Activated T-helper 1 cell treated with anti-CD3 and anti-CD28 coated beads, Interleukin-12 subunit alpha, Interleukin-12 subunit beta, Interleukin-2, Interleukin-4 antibody, amounts not matched to agents 30 ng/mL and 10 ng/mL and 1 ng/mL, durations not matched to agents 14 hours and 24 hours and 36 hours (primary cell): ENCODE data around the gene GRM5. TPM values are rescaled to one million over a fixed set of nuclear protein-coding genes. Genes with fewer than 3 reads are reported as not detected.
"Not testable (repeated sequence)": the region's sequence is repeated elsewhere in the genome, so short reads cannot be mapped to it uniquely, and the experiment has no call there.

Source experiments
- DNase-seq: peaks from one replicate; pipeline ENCODE4 v3.0.0; 2021; ENCODE audit warnings: low spot score
- H3K27ac Mint-ChIP-seq: one replicate; pipeline ENCODE4 v1.8.0; 2021; ENCODE audit warnings: mild to moderate bottlenecking, mixed read lengths
- H3K27me3 Mint-ChIP-seq: one replicate; pipeline ENCODE4 v1.8.0; 2022; ENCODE audit warnings: mild to moderate bottlenecking, moderate library complexity, mixed read lengths; ENCODE audit not compliant: insufficient read depth
- H3K36me3 Mint-ChIP-seq: one replicate; pipeline ENCODE4 v1.8.0; 2021; ENCODE audit warnings: low read depth, mixed read lengths
- H3K4me1 Mint-ChIP-seq: one replicate; pipeline ENCODE4 v1.8.0; 2021; ENCODE audit warnings: low read depth, mixed read lengths
- H3K4me3 Mint-ChIP-seq: one replicate; pipeline ENCODE4 v1.8.0; 2021; ENCODE audit warnings: mild to moderate bottlenecking, moderate library complexity, mixed read lengths
- H3K9me3 Mint-ChIP-seq: one replicate; pipeline ENCODE4 v1.8.0; 2021; ENCODE audit warnings: mixed read lengths
- intact Hi-C: fragments of 100-400 bp; cut with micrococcal nuclease; formaldehyde crosslinking; loops from one replicate; pipeline ENCODE4 v1.15.1; 2024
- total RNA-seq: library from RNA; stranded (reverse); gene quantifications from 2 replicates; pipeline ENCODE4 v1.2.3, GENCODE V29; 2022

The GRM5 gene
- total RNA-seq, 1 donor from 2014 or later = not detected

DNA sequence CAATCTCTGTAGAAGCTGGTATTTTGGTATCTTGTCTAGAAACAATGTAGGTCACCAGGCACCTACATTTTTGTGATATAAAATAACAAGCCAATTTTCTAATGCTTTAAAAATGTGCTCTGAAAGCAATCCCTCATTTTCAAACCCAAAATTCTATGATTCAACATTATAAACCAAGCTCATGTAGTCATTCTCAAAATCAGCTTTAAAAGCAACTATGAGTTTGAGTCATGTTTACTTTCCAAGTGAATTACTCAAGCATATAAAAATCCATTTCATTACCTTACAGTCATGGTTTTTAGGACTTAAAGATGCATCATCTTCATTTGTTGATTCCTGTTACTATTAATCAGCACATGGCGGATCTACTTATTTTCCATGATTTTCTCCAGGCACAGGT, 216.4 kb downstream of the GRM5 start:
- Mint-ChIP-seq H3K36me3 (no peaks in the 10 kb centered on the region), H3K4me1 (peaks cover 11% of the 10 kb centered on the region), H3K27ac (no peak overlapping the region), H3K27me3 (peaks cover 5% of the 10 kb centered on the region), H3K9me3 (no peaks in the 10 kb centered on the region), H3K4me3 (no peak overlapping the region)
- intact Hi-C loops = loop anchor here (10.0 kb wide), 1 partner anchor 495 kb away; no protein-coding TSS in a partner anchor
- DNase-seq = no peak

DNA sequence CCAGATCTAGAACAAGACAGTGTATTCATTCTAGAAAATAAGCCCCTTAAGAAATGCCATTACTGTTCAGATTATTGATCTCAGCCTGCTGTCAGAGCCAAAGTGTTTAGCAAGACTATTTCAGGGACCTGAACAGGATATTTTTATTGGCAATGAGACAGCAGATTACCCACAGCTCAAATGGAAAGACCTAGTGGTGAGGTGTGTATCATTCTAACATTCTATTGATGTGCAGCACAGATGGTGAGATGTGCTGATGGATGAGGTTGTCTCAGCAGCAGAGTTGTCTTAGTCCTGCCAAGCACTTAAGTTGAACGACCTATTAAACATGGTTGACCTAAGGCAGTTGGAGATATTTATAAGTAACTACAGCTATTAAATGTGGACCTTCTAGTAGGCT, 219.5 kb downstream of the GRM5 start:
- H3K4me3 Mint-ChIP-seq, H3K9me3 Mint-ChIP-seq, H3K36me3 Mint-ChIP-seq, DNase-seq, H3K27ac Mint-ChIP-seq, H3K27me3 Mint-ChIP-seq: not testable (repeated sequence)
- intact Hi-C loops = loop anchor here (10.0 kb wide), 1 partner anchor 491 kb away; no protein-coding TSS in a partner anchor
- peaks cover 36% of the 10 kb centered on the region for H3K4me1 Mint-ChIP-seq

DNA sequence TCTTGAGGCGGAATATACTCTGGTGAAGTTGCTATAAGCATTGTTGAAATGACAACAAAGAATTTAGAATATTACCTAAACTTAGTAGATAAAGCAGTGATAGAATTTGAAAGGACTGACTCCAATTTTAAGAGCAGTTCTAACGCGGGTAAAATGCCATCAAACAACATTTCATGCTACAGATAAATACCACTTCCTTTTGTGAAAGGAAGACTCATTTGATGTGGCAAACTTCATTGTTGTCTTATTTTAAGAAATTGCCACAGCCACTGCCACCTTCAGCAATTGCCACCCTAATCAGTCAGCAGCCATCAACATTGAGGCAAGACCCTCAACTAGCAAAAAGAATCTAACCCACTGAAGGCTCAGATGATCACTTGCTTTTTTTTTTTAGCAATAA, 220.8 kb downstream of the GRM5 start:
- H3K4me1 Mint-ChIP-seq = peaks cover 37% of the 10 kb centered on the region

DNA sequence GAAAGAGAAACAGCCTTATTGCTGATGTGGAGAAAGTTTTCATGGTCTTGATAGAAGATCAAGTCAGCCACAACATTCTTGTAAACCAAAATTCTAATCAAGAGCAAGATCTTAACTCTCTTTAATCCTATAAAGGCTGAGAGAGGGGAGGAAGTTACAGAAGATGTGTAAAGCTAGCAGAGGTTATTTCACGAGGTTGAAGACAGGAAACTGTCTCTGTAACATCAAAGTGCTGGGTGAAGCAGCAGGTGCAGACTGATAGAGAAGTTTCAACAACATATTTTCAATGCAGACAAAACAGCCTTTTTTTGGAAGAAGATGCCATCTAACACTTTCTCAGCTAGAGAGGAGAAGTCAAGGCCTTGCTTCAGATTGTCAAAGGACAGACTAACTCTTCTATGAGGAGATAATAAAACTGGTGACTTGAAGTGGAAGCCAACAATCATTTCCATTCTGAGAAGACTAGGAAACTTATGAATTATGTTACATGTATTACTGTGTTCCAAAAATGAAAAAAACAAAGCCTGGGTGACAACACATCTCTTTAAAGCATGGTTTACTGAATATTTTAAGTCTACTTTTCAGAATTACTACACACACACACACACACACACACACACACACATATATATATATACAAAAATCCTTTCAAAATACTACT, 221.9 kb downstream of the GRM5 start:
- not testable (repeated sequence) for H3K27me3 Mint-ChIP-seq, H3K4me3 Mint-ChIP-seq, H3K9me3 Mint-ChIP-seq, H3K27ac Mint-ChIP-seq, H3K36me3 Mint-ChIP-seq
- peaks cover 37% of the 10 kb centered on the region for H3K4me1 Mint-ChIP-seq
- peak; percentile 2 for DNase-seq
- intact Hi-C loops = loop anchor here (10.0 kb wide), 1 partner anchor 489 kb away; no protein-coding TSS in a partner anchor

More for the DNA sequence above, 220.8 kb downstream of the GRM5 start:
- not testable (repeated sequence) for H3K4me3 Mint-ChIP-seq, DNase-seq, H3K36me3 Mint-ChIP-seq, H3K27me3 Mint-ChIP-seq, H3K9me3 Mint-ChIP-seq
- peak overlapping the region; percentile 24 for H3K27ac Mint-ChIP-seq
- intact Hi-C loops = loop anchor here (10.0 kb wide), 1 partner anchor 490 kb away; no protein-coding TSS in a partner anchor

DNA sequence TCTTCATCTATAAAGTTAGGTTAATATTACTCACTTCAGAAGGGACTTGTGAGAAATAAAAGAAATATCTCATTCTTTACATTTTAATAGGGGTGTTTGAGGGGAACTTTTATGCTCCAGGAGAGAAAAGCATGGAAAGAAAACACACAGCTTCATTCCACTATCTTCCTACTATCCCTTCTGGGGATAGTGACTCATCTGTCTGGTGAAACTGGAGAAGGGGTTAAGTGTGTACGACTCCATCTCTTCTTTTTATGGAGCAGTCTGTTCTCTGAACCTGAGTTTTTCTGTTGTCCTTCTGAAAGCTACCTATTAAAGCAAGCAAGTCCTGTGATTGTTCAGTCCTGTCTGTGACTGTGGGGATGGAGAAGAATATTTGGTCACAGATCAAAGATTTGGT, 227.6 kb downstream of the GRM5 start:
- H3K36me3 Mint-ChIP-seq, H3K9me3 Mint-ChIP-seq, H3K4me3 Mint-ChIP-seq, H3K27ac Mint-ChIP-seq, H3K27me3 Mint-ChIP-seq, intact Hi-C loops, DNase-seq: not testable (repeated sequence)
- peaks cover 14% of the 10 kb centered on the region for H3K4me1 Mint-ChIP-seq

DNA sequence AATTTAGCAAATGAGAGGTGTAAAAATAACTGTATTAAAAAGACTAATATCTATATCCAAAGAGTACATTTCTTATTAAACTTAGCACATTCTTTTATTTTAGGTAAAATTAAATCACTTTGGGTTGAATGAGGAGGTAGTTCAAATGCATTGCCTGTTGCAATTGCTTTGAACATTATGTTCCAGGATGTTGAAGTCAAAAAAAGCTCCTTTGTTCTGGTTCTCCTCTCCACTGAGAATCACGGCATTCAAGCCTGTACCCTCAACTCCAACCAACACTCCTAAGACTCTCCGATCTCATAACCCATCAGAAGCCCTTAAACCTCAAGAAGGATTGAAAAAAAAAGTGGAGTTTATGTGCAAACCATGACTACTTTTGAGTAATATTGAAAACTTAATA, 230.1 kb downstream of the GRM5 start:
- H3K4me1 Mint-ChIP-seq, H3K27me3 Mint-ChIP-seq, H3K9me3 Mint-ChIP-seq, DNase-seq, H3K27ac Mint-ChIP-seq, intact Hi-C loops, H3K36me3 Mint-ChIP-seq, H3K4me3 Mint-ChIP-seq: not testable (repeated sequence)

DNA sequence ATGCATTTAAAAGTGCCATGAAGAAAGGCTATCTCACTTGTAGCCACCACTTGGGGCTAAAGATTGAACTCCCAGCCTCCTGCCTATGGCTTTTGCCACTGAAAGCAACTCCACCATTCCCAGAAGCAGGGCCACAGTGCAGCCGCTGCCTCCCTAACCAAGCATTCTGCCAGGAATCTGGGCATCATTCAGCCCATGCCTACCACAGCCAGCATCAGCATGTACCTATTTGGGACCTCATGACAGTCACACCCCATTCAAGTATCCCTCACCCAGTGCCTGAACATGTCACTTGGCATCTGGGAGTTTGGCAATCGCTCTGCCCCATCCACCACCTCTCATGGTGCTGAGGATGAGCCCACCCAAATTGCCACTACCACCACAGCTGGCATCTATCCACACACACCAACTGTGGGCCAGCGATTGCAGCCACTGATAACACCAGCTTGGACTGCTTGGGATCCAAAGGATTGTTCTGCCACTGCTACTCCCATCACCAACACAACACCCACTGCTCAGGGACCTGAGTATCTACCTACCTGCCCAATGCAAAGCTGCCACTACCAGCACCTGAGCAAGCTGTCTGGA, 234.4 kb downstream of the GRM5 start:
- Mint-ChIP-seq H3K27ac (no peak overlapping the region), H3K27me3 (no peaks in the 10 kb centered on the region), H3K4me1 (no peaks in the 10 kb centered on the region), H3K4me3 (no peak overlapping the region), H3K36me3 (no peaks in the 10 kb centered on the region), H3K9me3 (peaks cover 3% of the 10 kb centered on the region)
- DNase-seq = no peak
- intact Hi-C loops = no loop called here

DNA sequence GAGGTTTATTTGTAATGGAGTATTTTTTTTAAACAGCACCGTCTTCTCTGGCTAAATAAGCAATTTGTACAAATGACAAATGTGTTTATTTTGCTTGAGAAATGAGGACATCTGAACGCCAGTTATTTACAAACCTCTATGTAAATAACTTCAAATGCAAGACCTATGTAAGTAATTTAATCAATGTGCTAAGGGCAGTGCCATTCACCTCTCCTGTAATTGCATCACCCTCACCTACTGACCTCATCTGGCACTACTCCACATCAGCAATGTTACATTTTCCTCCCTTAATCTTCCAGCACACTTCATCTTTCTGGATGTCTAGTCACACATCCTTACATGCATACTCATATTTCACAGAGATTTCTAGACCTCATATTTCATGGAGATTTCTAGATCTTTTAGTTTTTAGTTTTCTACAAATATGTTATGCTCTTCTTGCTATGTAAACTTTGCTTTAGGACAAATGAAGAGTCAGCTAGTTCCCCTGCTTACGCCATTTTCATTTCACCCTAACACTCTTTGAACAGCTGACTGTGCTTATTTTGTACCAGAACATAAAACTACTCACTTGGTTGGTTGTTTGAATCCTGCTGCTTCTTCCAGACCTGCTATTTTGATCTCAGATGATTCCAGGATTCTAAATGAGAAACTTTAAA, 238.6 kb downstream of the GRM5 start:
- DNase-seq = no peak
- Mint-ChIP-seq H3K27ac (no peak overlapping the region), H3K4me1 (no peaks in the 10 kb centered on the region), H3K4me3 (no peak overlapping the region), H3K36me3 (no peaks in the 10 kb centered on the region), H3K9me3 (peaks cover 3% of the 10 kb centered on the region), H3K27me3 (no peaks in the 10 kb centered on the region)
- intact Hi-C loops = no loop called here

DNA sequence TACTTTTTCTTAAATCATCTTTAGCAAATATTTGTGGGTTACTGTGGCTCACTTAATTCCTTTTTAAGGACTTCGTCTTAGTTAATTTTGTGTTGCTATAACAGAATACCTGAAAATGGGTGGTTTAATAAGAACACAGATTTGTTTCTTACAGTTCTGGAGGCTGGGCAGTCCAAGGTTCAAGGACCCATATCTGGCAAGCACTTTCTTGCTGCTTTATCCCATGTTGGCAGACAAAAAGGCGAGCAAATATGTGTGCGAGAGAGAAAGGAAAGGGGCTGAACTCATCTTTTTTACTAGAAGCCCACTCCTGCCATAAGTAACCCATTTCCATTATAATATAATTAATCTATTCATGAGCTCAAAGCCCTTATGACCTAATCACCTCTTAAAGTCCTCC, 246.2 kb downstream of the GRM5 start:
- H3K36me3 Mint-ChIP-seq = no peaks in the 10 kb centered on the region
- H3K4me3 Mint-ChIP-seq = no peak overlapping the region
- no peak for DNase-seq
- H3K27ac Mint-ChIP-seq = no peak overlapping the region
- peaks cover 4% of the 10 kb centered on the region for H3K27me3 Mint-ChIP-seq
- no peaks in the 10 kb centered on the region for H3K9me3 Mint-ChIP-seq
- intact Hi-C loops = no loop called here
- no peaks in the 10 kb centered on the region for H3K4me1 Mint-ChIP-seq

DNA sequence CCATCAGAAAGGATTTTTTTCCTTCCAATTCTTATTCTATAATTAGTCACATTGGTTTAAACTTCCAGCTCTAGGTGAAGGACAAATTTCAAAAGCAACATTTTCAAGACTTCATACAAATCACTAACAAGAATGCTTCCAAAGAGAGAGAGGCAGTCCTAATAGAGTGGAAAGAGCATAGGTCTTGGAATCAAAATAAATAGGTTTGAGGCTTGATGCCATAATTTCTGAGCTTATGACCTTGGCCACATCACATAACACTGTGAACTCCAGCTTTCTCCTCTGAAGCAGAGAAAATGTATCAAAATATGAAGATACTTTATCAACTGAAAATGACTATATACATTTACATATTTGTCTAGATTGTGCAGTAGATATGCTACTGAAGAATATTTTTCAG, 246.8 kb downstream of the GRM5 start:
- Mint-ChIP-seq H3K9me3 (no peaks in the 10 kb centered on the region), H3K27me3 (peaks cover 4% of the 10 kb centered on the region), H3K4me3 (no peak overlapping the region), H3K27ac (no peak overlapping the region), H3K36me3 (no peaks in the 10 kb centered on the region), H3K4me1 (peaks cover 1% of the 10 kb centered on the region)
- intact Hi-C loops = no loop called here
- no peak for DNase-seq

DNA sequence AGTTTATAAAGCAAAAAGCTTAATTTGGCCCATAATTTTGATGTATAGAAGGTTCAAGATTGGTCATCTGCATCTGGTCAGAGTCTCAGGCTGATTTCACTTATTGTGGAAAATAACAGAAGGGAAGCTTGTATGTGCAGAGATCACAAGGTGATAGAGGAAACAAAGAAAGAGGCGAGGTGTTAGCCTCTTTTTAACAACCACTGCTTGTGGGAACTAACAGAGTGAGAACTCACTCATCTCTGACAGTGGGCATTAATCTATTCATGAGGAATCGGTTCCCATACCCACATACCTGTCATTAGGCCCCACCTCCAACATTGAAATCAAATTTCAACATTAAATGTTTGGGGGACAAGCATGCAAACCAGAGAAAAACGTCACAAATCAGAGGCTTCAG, 250.3 kb downstream of the GRM5 start:
- Mint-ChIP-seq H3K36me3 (no peaks in the 10 kb centered on the region), H3K9me3 (no peaks in the 10 kb centered on the region), H3K4me3 (no peak overlapping the region), H3K4me1 (peaks cover 10% of the 10 kb centered on the region), H3K27me3 (peaks cover 7% of the 10 kb centered on the region), H3K27ac (no peak overlapping the region)
- intact Hi-C loops = no loop called here
- no peak for DNase-seq

DNA sequence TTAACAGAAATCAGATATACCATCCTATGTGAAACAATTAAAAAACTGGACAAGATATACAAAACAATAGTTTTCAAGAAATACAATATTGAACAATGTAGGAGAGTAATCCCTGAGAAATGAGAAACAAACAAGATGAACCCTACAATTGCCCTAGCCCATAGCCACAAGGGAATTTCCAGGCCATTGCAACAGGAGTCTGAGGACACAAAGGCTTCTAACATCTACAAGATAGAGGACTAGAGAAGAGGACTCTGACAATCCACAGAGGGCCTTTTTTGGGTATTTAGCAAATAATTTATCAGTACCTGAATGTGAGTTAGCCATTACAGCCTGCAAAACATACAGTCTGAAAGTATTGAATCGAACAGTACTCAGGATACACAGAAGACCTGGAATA, 251.7 kb downstream of the GRM5 start:
- Mint-ChIP-seq H3K4me3 (no peak overlapping the region), H3K4me1 (peaks cover 10% of the 10 kb centered on the region), H3K9me3 (no peaks in the 10 kb centered on the region), H3K36me3 (no peaks in the 10 kb centered on the region), H3K27ac (no peak overlapping the region), H3K27me3 (peaks cover 7% of the 10 kb centered on the region)
- intact Hi-C loops = no loop called here
- no peak for DNase-seq

DNA sequence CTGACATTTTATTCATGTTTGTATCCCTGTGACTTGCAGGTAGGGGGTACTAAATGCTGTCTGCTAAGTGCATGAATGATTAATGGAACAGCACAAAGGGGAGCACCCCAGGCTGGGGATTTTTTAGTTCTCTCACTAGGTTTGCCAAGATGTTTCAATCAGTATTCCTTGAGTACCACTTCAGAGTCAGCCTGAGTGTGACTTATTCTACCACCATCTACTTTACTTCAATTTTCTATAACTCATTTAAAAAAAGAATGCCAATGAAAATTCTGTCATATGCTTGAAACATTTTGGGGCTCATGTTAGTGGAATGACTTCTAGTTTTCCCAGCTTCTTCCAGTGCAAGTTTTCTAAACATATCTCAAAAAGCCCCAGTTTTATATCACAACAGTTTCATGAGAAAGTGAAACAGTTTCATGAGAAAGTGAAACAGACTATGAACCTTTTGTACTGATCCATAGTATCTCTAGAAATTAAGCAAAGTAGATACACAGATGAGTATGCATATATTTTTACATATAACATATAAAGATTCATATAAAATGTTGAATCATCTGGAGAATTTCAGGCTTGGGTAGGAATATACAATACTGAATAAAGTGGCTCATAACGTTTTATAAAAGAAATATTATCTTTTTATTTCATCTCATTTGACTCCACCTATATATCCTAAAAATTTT, 252.4 kb downstream of the GRM5 start:
- DNase-seq = no peak
- H3K27me3 Mint-ChIP-seq = peaks cover 7% of the 10 kb centered on the region
- no peaks in the 10 kb centered on the region for H3K36me3 Mint-ChIP-seq
- peaks cover 10% of the 10 kb centered on the region for H3K4me1 Mint-ChIP-seq
- no peak overlapping the region for H3K27ac Mint-ChIP-seq
- intact Hi-C loops = loop anchor here (1.0 kb wide), 1 partner anchor 28 kb away; no protein-coding TSS in a partner anchor
- no peak overlapping the region for H3K4me3 Mint-ChIP-seq
- no peaks in the 10 kb centered on the region for H3K9me3 Mint-ChIP-seq
